Kidney (tissue), 14 donors: ENCODE data around the gene SEC14L2. TPM values are rescaled to one million over a fixed set of nuclear protein-coding genes. Genes with fewer than 3 reads are reported as not detected.

Experiments
- DNase-seq, 5 donors: peaks; one replicate each; pipeline ENCODE4 v3.0.0-alpha.2; 2013 to 2020
- FAIRE-seq: peaks from 2 replicates; lab custom pipeline; 2012; peaks lifted over from hg19 to GRCh38; lab: Jason Lieb, UNC
- H3K27ac ChIP-seq, 2 donors: one replicate each; pipeline ENCODE4 v1.7.0; 2013; ENCODE audit warnings: low read depth in 2 of 2, low read length in 2 of 2, inconsistent platforms in 1 of 2
- H3K27me3 ChIP-seq: one replicate; pipeline ENCODE4 v1.7.1; 2013; ENCODE audit warnings: low read length, inconsistent platforms; ENCODE audit not compliant: control insufficient read depth, insufficient read depth
- H3K36me3 ChIP-seq, 3 donors: one replicate each; pipeline versions ENCODE4 v1.7.0 to v1.7.1; 2013; ENCODE audit warnings: low read length in 3 of 3, control low read depth in 1 of 3, inconsistent platforms in 1 of 3; ENCODE audit not compliant: insufficient read depth in 3 of 3, control insufficient read depth in 2 of 3
- H3K4me1 ChIP-seq, 3 donors: one replicate each; pipeline versions ENCODE4 v1.7.0 to v1.7.1; 2013; ENCODE audit warnings: low read length in 3 of 3, inconsistent platforms in 1 of 3, low read depth in 1 of 3; ENCODE audit not compliant: control insufficient read depth in 2 of 3, insufficient read depth in 2 of 3
- H3K4me3 ChIP-seq, 3 donors: one replicate each; pipeline versions ENCODE4 v1.7.0 to v1.8.1; 2013; ENCODE audit warnings: low read length in 3 of 3, control low read depth in 1 of 3, inconsistent platforms in 1 of 3
- H3K9ac ChIP-seq, 3 donors: one replicate each; pipeline versions ENCODE4 v1.7.0 to v1.7.1; 2013; ENCODE audit warnings: low read length in 3 of 3, control low read depth in 1 of 3, inconsistent platforms in 1 of 3
- H3K9me3 ChIP-seq, 3 donors: one replicate each; pipeline versions ENCODE4 v1.7.0 to v1.7.1; 2013; ENCODE audit warnings: low read length in 3 of 3, control low read depth in 1 of 3, inconsistent platforms in 1 of 3; ENCODE audit not compliant: control insufficient read depth in 2 of 3, insufficient read depth in 1 of 3
- intact Hi-C: fragments of 100-400 bp; cut with DNase I; formaldehyde crosslinking; loops from one replicate; pipeline ENCODE4 v1.11.1; 2022
- polyA plus RNA-seq: library from polyadenylated mRNA; stranded (reverse); fragments of 350-450 nt; fragmentation: Illumina TruSeq; extraction: RNeasy Lipid Tissue Mini Kit (QIAGEN cat#74804); gene quantifications from one replicate; pipeline ENCODE4 v1.2.3, GENCODE V29; 2014; ENCODE audit warnings: low read depth, low replicate concordance; ENCODE audit not compliant: insufficient read depth
- total RNA-seq: library from RNA; stranded (reverse); fragmentation: NEBNext Ultra II Directional; extraction: Animal tissue kit (Norgen Biotek cat#: 25700); gene quantifications from one replicate; pipeline ENCODE4 v1.2.1, GENCODE V29; 2021
- TF ChIP-seq, protein P1 (sequence below): IDR thresholded peaks from 3 replicates; pipeline ENCODE4 v1.5.1; 2012; ENCODE audit warnings: mild to moderate bottlenecking, moderate library complexity, borderline replicate concordance; ENCODE audit not compliant: insufficient read depth; ENCODE audit errors: extremely low read depth
- donor health status: control.
- donor health status: control.
- donor health status: control.
- donor health status: control.
- donor health status: control.
- donor health status: DM: yes; HTN: yes; CAD: no.
- donor health status: Normal renal cell carcinoma (clear cell type).

Gene SEC14L2
- total and polyA plus RNA-seq, 2 donors from 2014 or later: 13.5 to 17.3 TPM

DNA sequence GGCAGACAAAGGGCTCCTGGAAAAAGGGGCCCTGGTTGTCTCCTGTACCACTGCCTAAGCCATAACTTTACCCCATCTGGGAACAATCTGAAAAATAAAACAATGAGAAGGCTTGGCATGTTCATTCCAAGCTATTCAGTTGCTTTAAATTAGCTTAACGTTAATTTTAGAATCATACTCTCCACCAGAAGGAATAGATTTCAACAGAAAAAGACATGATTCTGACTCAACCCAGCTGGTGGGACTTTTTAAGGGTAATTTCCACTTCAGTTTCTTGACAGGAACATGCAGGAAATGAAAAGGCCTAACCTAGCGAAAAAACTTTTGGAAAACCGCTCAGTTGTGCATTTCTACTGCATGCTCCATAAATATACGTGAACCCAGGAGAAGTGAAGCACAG lies 48.0 kb upstream of the SEC14L2 start:
- H3K36me3 ChIP-seq: peaks cover 18 to 58% (median 43%) of the 10 kb centered on the region in 3 donors
- no peaks in the 10 kb centered on the region for H3K27me3 ChIP-seq
- no peaks in the 10 kb centered on the region for H3K9me3 ChIP-seq
- H3K9ac ChIP-seq: no peak overlapping the region
- intact Hi-C loops: no loop called here
- TF ChIP-seq, protein P1, sequence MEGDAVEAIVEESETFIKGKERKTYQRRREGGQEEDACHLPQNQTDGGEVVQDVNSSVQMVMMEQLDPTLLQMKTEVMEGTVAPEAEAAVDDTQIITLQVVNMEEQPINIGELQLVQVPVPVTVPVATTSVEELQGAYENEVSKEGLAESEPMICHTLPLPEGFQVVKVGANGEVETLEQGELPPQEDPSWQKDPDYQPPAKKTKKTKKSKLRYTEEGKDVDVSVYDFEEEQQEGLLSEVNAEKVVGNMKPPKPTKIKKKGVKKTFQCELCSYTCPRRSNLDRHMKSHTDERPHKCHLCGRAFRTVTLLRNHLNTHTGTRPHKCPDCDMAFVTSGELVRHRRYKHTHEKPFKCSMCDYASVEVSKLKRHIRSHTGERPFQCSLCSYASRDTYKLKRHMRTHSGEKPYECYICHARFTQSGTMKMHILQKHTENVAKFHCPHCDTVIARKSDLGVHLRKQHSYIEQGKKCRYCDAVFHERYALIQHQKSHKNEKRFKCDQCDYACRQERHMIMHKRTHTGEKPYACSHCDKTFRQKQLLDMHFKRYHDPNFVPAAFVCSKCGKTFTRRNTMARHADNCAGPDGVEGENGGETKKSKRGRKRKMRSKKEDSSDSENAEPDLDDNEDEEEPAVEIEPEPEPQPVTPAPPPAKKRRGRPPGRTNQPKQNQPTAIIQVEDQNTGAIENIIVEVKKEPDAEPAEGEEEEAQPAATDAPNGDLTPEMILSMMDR: no peak
- FAIRE-seq (no peak), DNase-seq (peak in 1 of 5 donors; percentile 53)
- peaks cover 0 to 2% (median 1%) of the 10 kb centered on the region in 3 donors for H3K4me1 ChIP-seq
- H3K4me3 ChIP-seq: no peak overlapping the region
- H3K27ac ChIP-seq: no peak overlapping the region

DNA sequence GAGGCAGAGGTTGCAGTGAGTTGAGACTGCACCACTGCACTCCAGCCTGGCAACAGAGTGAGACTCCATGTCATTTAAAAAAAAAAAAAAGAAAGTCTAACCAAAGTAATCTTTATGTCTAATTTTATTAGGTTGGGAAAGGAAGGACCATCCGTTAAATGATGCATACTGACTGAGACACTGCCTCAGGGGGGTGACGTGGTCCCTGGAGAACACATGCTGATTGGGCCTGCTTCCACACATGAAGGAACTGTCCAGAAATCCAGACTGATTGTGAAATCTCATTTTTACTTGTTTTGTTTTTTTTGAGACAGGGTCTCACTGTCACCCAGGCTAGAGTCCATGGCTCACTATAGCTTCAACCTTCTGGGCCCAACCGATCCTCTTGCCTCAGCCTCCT lies 45.6 kb upstream of the SEC14L2 start:
- no peak overlapping the region for H3K4me3 ChIP-seq
- no peaks in the 10 kb centered on the region for H3K27me3 ChIP-seq
- peaks cover 0 to 15% (median 11%) of the 10 kb centered on the region in 3 donors for H3K4me1 ChIP-seq
- H3K36me3 ChIP-seq: peaks cover 6 to 34% (median 20%) of the 10 kb centered on the region in 3 donors
- TF ChIP-seq, protein P1: no peak
- no peak overlapping the region for H3K27ac ChIP-seq
- intact Hi-C loops: no loop called here
- no peak for FAIRE-seq
- H3K9me3 ChIP-seq: no peaks in the 10 kb centered on the region
- no peak for DNase-seq
- H3K9ac ChIP-seq: no peak overlapping the region

DNA sequence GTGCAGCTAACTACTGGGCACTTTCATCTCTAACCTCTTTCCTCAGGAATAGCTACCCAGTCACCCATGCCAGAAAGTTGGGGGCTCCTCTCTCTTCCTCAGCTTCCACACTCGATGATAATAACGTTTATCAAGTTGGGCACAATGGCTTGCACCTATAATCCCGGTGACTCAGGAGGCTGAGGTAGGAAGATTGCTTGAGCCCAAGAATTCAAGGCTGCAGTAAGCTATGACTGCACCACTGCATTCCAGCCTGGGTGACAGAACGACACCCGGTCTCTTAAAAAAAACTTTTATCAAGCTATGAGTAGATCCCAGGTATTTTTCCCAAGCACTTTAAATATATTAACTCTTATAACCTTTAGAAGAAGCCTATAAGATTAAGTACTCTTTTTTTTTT lies 42.2 kb upstream of the SEC14L2 start:
- Histone ChIP-seq H3K9ac (no peak overlapping the region), H3K9me3 (no peaks in the 10 kb centered on the region), H3K36me3 (peaks cover 4 to 22% (median 15%) of the 10 kb centered on the region in 3 donors), H3K27me3 (no peaks in the 10 kb centered on the region), H3K27ac (no peak overlapping the region), H3K4me1 (peaks cover 0 to 19% (median 11%) of the 10 kb centered on the region in 3 donors), H3K4me3 (no peak overlapping the region)
- FAIRE-seq (no peak), DNase-seq (no peak)
- TF ChIP-seq, protein P1: no peak
- intact Hi-C loops: no loop called here
